Fibroblast of villous mesenchyme (primary cell): ENCODE measurements around the gene ZBTB11. TPM values are rescaled to one million over a fixed set of nuclear protein-coding genes. Genes with fewer than 3 reads are reported as not detected.
"Not testable (repeated sequence)": the region's sequence is repeated elsewhere in the genome, so short reads cannot be mapped to it uniquely, and the experiment has no call there.

Experiments used
- DNase-seq: peaks from one replicate; pipeline ENCODE4 v3.0.0-alpha.2; 2010; ENCODE audit warnings: low read depth
- H3K4me3 ChIP-seq: 2 replicates; pipeline ENCODE4 v1.5.1; 2011; ENCODE audit warnings: low read depth, mild to moderate bottlenecking, low read length
- small RNA-seq: library from RNA; depleted of rRNA; stranded (forward); fragments of <200 nt; gene quantifications from one replicate; pipeline ENCODE3, GENCODE V24; 2012
- total RNA-seq: library from RNA; depleted of rRNA; stranded (reverse); fragments of >200 nt; gene quantifications from 2 replicates; pipeline ENCODE4 v1.2.3, GENCODE V29; 2012
- TF ChIP-seq, protein P1 (sequence below): IDR thresholded peaks from 2 replicates; pipeline ENCODE4 v1.5.1; 2012; ENCODE audit warnings: low read depth, mild to moderate bottlenecking, low read length; ENCODE audit not compliant: insufficient read depth

Gene ZBTB11
- total RNA-seq, 1 donor, result 33.2 TPM

DNA sequence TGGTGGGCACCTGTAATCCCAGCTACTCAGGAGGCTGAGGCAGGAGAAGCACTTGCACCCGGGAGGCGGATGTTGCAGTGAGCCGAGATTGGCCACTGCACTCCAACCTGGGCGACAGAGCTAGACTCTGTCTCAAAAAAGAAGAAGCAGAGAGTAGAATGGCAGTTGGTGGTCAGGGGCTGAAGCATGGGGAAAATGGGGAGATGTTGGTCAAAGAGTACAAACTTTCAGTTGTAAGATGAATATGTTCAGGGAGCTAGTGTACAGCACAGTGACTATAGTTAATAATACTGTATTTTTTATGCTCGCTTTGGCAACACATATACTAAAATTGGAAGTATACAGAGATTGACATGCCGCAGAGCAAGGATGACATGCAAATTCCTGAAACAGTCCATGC is 61.4 kb downstream of the ZBTB11 start:
- no peak for DNase-seq
- no peak overlapping the region for H3K4me3 ChIP-seq
- TF ChIP-seq, protein P1, sequence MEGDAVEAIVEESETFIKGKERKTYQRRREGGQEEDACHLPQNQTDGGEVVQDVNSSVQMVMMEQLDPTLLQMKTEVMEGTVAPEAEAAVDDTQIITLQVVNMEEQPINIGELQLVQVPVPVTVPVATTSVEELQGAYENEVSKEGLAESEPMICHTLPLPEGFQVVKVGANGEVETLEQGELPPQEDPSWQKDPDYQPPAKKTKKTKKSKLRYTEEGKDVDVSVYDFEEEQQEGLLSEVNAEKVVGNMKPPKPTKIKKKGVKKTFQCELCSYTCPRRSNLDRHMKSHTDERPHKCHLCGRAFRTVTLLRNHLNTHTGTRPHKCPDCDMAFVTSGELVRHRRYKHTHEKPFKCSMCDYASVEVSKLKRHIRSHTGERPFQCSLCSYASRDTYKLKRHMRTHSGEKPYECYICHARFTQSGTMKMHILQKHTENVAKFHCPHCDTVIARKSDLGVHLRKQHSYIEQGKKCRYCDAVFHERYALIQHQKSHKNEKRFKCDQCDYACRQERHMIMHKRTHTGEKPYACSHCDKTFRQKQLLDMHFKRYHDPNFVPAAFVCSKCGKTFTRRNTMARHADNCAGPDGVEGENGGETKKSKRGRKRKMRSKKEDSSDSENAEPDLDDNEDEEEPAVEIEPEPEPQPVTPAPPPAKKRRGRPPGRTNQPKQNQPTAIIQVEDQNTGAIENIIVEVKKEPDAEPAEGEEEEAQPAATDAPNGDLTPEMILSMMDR, result no peak

DNA sequence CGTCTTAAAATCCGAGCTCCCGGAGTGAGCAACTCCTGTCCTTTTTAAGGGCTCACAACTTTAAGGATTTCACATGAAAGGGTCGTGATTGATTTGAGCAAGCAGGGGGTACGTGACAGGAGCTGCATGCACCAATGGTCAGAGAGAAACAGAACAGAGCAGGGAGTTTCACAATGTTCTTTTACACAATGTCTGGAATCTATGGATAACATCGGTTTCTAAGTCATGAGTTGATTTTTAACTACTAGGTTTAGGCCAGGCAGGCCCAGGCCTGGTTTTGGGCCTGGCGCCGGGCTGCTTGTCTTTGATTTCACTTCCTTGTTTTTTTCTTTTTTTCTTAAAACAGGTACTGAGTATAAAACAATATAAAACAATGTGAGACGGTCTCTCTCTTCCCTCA is 63.9 kb downstream of the ZBTB11 start:
- not testable (repeated sequence) for H3K4me3 ChIP-seq, DNase-seq

DNA sequence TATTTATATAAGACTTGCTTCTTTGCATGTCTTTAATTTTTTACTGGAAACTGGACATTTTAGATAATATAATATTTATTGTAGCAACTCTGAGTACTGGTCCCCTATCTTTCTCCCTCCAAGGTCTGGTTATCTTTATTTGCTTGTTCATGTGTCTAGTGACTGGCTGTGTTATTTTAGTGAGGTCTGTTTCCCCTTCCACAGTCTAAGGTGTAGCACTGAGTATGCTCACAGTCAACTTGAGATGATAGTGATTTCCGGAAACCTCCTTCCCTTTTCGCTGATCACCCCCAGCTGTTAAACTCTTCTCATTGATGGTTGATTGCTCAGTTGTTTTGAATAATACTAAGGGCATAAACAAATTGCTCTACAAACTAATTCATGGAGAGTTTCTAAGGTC is 65.9 kb downstream of the ZBTB11 start:
- DNase-seq, result no peak
- TF ChIP-seq, protein P1, result no peak
- H3K4me3 ChIP-seq, result no peak overlapping the region

DNA sequence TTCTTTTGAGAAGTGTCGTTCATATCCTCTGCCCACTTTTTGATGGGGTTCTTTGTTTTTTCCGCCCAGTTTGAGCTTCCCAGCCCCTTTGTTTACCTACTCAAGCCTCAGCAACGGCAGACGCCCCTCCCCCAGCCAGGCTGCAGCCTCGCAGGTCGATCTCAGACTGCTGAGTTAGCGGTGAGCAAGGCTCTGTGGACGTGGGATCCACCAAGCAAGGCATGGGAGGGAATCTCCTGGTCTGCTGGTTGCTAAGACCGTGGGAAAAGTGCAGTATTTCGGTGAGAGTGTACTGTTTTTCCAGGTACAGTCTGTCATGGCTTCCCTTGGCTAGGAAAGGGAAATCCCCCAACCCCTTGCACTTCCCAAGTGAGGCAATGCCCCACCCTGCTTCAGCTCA is 71.5 kb downstream of the ZBTB11 start:
- not testable (repeated sequence) for H3K4me3 ChIP-seq, DNase-seq

DNA sequence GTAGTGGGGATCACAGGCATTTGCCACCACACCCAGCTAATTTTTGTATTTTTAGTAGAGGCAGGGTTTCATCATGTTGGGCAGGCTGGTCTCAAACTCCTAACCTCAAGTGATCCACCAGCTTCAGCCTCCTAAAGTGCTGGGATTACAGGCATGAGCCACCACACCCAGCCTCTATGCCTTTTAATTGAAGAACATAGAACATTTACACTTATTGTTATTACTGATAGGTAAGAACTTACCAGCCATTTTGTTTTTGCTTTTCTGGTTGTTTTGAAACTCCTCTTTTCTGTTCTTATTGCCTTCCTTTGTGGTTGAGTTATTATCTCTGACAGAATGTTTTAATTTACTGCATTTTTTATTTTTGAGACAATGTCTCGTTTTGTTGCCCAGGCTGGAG is 73.7 kb downstream of the ZBTB11 start:
- no peak overlapping the region for H3K4me3 ChIP-seq
- TF ChIP-seq, protein P1, result no peak
- no peak for DNase-seq

DNA sequence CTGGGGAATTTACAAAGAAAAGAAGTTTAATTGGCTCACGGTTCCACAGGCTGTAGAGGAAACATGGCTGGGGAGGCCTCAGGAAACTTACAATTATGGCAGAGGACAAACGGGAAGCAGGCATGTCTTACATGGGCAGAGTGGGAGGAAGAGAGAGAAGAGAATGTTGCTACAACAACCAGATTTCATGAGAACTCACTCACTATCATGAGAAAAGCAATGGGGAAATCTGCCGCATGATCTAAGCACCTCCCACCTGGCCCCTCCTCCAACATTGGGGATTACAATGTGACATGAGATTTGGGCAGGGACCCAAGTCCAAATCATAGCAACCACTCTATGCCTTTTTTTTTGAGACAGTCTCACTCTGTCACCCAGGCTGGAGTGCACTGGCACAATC is 74.2 kb downstream of the ZBTB11 start:
- H3K4me3 ChIP-seq, result no peak overlapping the region
- TF ChIP-seq, protein P1, result no peak
- DNase-seq, result no peak

Small RNA genes within 50 kb of the gene (small RNA-seq; reads per million reads assigned to genes)
- not detected for gene RF00019
- not detected for gene RNU6-1256P
- not detected for gene RNY1P12

Other genes with a start within 250 kb of the ZBTB11 start
- gene SENP7, start 163.9 kb downstream of the ZBTB11 start, total RNA-seq, result 9.7 and 16.4 TPM in 2 replicates
- 21.9 and 38.4 TPM in 2 replicates for gene TRMT10C, start 115.3 kb downstream of the ZBTB11 start, total RNA-seq
- gene PCNP, start 103.0 kb downstream of the ZBTB11 start, total RNA-seq, result 87.9 and 124 TPM in 2 replicates
- 1,523 and 2,114 TPM in 2 replicates for gene RPL24, start 9.6 kb upstream of the ZBTB11 start, total RNA-seq
- 14.2 and 24.6 TPM in 2 replicates for gene CEP97, start 47.5 kb upstream of the ZBTB11 start, total RNA-seq
- gene NXPE3, start 102.1 kb upstream of the ZBTB11 start, total RNA-seq, result 14.2 and 22.0 TPM in 2 replicates
- gene NFKBIZ, start 172.4 kb upstream of the ZBTB11 start, total RNA-seq, result 108 and 126 TPM in 2 replicates